Peyer's patch (tissue), 4 donors: Measurements from ENCODE around the gene RAB3GAP1.

ENCODE experiments used
- POLR2A ChIP-seq, 2 donors: fragments of 450-650 bp; IDR thresholded peaks; one replicate each; pipeline ENCODE4 v1.5.1; 2017; ENCODE audit warnings: antibody characterized with exemption in 2 of 2, mild to moderate bottlenecking in 2 of 2, moderate library complexity in 2 of 2
- TF ChIP-seq, protein P1 (sequence below), 6 experiments: fragments of 450-650 bp in 4 of 6; fragments of 200-600 bp in 2 of 6; sonication (generic) in 1 of 6; IDR thresholded peaks; one replicate each; pipeline ENCODE4 v1.5.1; 2017 to 2019; ENCODE audit warnings: antibody characterized with exemption in 6 of 6, mild to moderate bottlenecking in 3 of 6, moderate library complexity in 1 of 6

DNA sequence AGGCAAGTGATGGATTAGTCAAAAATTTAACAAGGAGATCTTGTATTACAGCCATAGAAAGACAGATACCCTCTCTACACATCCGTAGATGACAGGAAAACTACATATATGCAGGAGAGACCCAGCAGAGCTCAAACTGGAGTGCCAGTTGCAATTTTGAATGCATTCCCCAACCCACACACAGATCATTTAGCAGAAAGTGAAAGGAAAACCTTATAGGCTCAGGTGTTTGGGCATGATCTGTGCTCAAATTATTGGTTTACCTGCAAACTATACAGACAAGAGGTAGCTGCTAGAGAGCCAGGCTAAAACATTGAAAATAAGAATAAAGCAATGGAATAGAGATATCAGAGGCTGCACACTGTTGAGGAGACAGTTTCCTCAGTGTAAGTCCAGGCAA, 51.8 kb downstream of the RAB3GAP1 start:
- TF ChIP-seq POLR2A (IDR thresholded peaks at IDR 0.05): no peak
- TF ChIP-seq, protein P1, sequence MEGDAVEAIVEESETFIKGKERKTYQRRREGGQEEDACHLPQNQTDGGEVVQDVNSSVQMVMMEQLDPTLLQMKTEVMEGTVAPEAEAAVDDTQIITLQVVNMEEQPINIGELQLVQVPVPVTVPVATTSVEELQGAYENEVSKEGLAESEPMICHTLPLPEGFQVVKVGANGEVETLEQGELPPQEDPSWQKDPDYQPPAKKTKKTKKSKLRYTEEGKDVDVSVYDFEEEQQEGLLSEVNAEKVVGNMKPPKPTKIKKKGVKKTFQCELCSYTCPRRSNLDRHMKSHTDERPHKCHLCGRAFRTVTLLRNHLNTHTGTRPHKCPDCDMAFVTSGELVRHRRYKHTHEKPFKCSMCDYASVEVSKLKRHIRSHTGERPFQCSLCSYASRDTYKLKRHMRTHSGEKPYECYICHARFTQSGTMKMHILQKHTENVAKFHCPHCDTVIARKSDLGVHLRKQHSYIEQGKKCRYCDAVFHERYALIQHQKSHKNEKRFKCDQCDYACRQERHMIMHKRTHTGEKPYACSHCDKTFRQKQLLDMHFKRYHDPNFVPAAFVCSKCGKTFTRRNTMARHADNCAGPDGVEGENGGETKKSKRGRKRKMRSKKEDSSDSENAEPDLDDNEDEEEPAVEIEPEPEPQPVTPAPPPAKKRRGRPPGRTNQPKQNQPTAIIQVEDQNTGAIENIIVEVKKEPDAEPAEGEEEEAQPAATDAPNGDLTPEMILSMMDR (IDR thresholded peaks at IDR 0.05): no peak
